Suppressor macrophage (primary cell): ENCODE data around the gene GDAP1L1.
"Not testable (repeated sequence)": the region's sequence is repeated elsewhere in the genome, so short reads cannot be mapped to it uniquely, and the experiment has no call there.

Source experiments
- DNase-seq, 4 experiments: peaks; one replicate each; pipeline ENCODE4 v3.0.0-alpha.2; 2020 to 2022

Gene GDAP1L1

GRCh38 chr20:44221368-44221954 is 25.6 kb upstream of the GDAP1L1 start:
- no peak for DNase-seq

GRCh38 chr20:44222027-44222426 is 25.1 kb upstream of the GDAP1L1 start:
- no peak for DNase-seq

GRCh38 chr20:44222633-44223368 is 24.3 kb upstream of the GDAP1L1 start:
- no peak for DNase-seq

- DNase-seq = no peak
Measured at GRCh38 chr20:44223721-44224120, 23.4 kb upstream of the GDAP1L1 start.

- DNase-seq = no peak
Measured at GRCh38 chr20:44224637-44225036, 22.5 kb upstream of the GDAP1L1 start.

- no peak for DNase-seq
Measured at GRCh38 chr20:44228465-44229258, 18.4 kb upstream of the GDAP1L1 start.

- no peak for DNase-seq
Measured at GRCh38 chr20:44231193-44231592, 15.9 kb upstream of the GDAP1L1 start.

GRCh38 chr20:44231713-44232468 is 15.2 kb upstream of the GDAP1L1 start:
- no peak for DNase-seq

- DNase-seq = not testable (repeated sequence)
Measured at GRCh38 chr20:44232469-44232856, 14.6 kb upstream of the GDAP1L1 start.

GRCh38 chr20:44233436-44234016 is 13.6 kb upstream of the GDAP1L1 start:
- no peak for DNase-seq

- DNase-seq = peak in 3 of 4 experiments; percentile 8 to 32 (median 24)
Measured at GRCh38 chr20:44234566-44235317, 12.4 kb upstream of the GDAP1L1 start.

GRCh38 chr20:44235702-44236101 is 11.4 kb upstream of the GDAP1L1 start:
- no peak for DNase-seq

GRCh38 chr20:44236840-44237239 is 10.3 kb upstream of the GDAP1L1 start:
- not testable (repeated sequence) for DNase-seq

- no peak for DNase-seq
Measured at GRCh38 chr20:44241796-44242195, 5.3 kb upstream of the GDAP1L1 start.

- no peak for DNase-seq
Measured at GRCh38 chr20:44245977-44246376, 1.1 kb upstream of the GDAP1L1 start.

GRCh38 chr20:44247586-44248409 is 690 bp downstream of the GDAP1L1 start:
- peak; percentile 6 to 59 (median 20) for DNase-seq

GRCh38 chr20:44248410-44248759 is 1.3 kb downstream of the GDAP1L1 start:
- DNase-seq = no peak

- no peak for DNase-seq
Measured at GRCh38 chr20:44251284-44251683, 4.2 kb downstream of the GDAP1L1 start.

GRCh38 chr20:44253528-44253927 is 6.4 kb downstream of the GDAP1L1 start:
- no peak for DNase-seq

- no peak for DNase-seq
Measured at GRCh38 chr20:44254073-44254472, 7.0 kb downstream of the GDAP1L1 start.

GRCh38 chr20:44255942-44256341 is 8.8 kb downstream of the GDAP1L1 start:
- DNase-seq = no peak
